A673 (cell line): ENCODE results near the gene IL1RN. TPM values are rescaled to one million over a fixed set of nuclear protein-coding genes. Genes with fewer than 3 reads are reported as not detected.

Experiments used
- BruUV-seq: library from RNA; stranded (reverse); fragments of 400-500 nt; replicated peaks from 2 replicates; lab custom pipeline; 2021; lab: Mats Ljungman, UMichigan
- CTCF ChIA-PET: fragments of 300-600 bp; sonication (Branson Sonifier 250); formaldehyde crosslinking; loops from one replicate; lab custom pipeline; 2022; ENCODE audit warnings: antibody characterized with exemption; lab: Charles Lee
- POLR2A ChIA-PET: fragments of 300-600 bp; sonication (Branson Sonifier 250); formaldehyde crosslinking; loops from one replicate; lab custom pipeline; 2022; ENCODE audit warnings: antibody characterized with exemption; ENCODE audit not compliant: low non-redundant PET; lab: Charles Lee
- DNase-seq: peaks from one replicate; pipeline ENCODE4 v3.0.0-alpha.2; 2015; ENCODE audit warnings: low spot score
- H3K27ac ChIP-seq: fragments of 200-600 bp; sonication (generic); 2 replicates; pipeline ENCODE4 v1.5.1; 2016; ENCODE audit warnings: mixed run types, low read depth, mild to moderate bottlenecking, mixed read lengths, antibody characterized with exemption, low read length; ENCODE audit not compliant: poor library complexity, severe bottlenecking
- H3K27me3 ChIP-seq: fragments of 200-600 bp; sonication (generic); replicated peaks from 2 replicates; pipeline ENCODE4 v1.6.1; 2017; ENCODE audit warnings: mixed run types, low read depth, mild to moderate bottlenecking, mixed read lengths, antibody characterized with exemption, low read length; ENCODE audit not compliant: insufficient read depth, poor library complexity
- H3K36me3 ChIP-seq: fragments of 200-600 bp; sonication (generic); 2 replicates; pipeline ENCODE4 v1.6.1; 2016; ENCODE audit warnings: mixed run types, mild to moderate bottlenecking, mixed read lengths, antibody characterized with exemption, low read length; ENCODE audit not compliant: insufficient read depth, poor library complexity, severe bottlenecking
- H3K4me1 ChIP-seq: fragments of 200-600 bp; sonication (generic); 2 replicates; pipeline ENCODE4 v1.6.1; 2017; ENCODE audit warnings: mixed run types, mild to moderate bottlenecking, mixed read lengths, antibody characterized with exemption, low read length; ENCODE audit not compliant: insufficient read depth, poor library complexity, severe bottlenecking
- H3K4me3 ChIP-seq: fragments of 200-600 bp; sonication (generic); 2 replicates; pipeline ENCODE4 v1.5.1; 2016; ENCODE audit warnings: low read depth, mixed run types, mild to moderate bottlenecking, mixed read lengths, low read length; ENCODE audit not compliant: poor library complexity, severe bottlenecking
- H3K9me3 ChIP-seq: fragments of 200-600 bp; sonication (generic); 2 replicates; pipeline ENCODE4 v1.6.1; 2016; ENCODE audit warnings: mixed run types, low read depth, mild to moderate bottlenecking, mixed read lengths, antibody characterized with exemption, low read length; ENCODE audit not compliant: poor library complexity, severe bottlenecking
- CTCF ChIP-seq: fragments of 300-800, 200-600 bp; sonication (generic); conservative IDR thresholded peaks from 2 replicates; pipeline ENCODE4 v1.5.1; 2017; ENCODE audit warnings: low read depth, mild to moderate bottlenecking, antibody characterized with exemption, low read length, moderate library complexity, mixed read lengths
- EZH2 ChIP-seq: fragments of 200-600 bp; sonication (generic); IDR thresholded peaks from 2 replicates; pipeline ENCODE4 v1.6.1; 2017; ENCODE audit warnings: borderline replicate concordance, low read depth, mild to moderate bottlenecking, mixed read lengths, antibody characterized with exemption, low read length; ENCODE audit not compliant: poor library complexity, severe bottlenecking
- intact Hi-C: fragments of 100-400 bp; cut with micrococcal nuclease; formaldehyde crosslinking; loops from one replicate; pipeline ENCODE4 v1.10.0; 2022; ENCODE audit not compliant: unreplicated experiment
- total RNA-seq: library from RNA; stranded (reverse); gene quantifications from 2 replicates; pipeline ENCODE4 v1.2.3, GENCODE V29; 2021

Gene IL1RN
- total RNA-seq, 1 experiment from 2014 or later, result not detected

GRCh38 chr2:113083296-113083695 lies 44.1 kb upstream of the IL1RN start:
- DNase-seq, result no peak
- Histone ChIP-seq H3K36me3 (no peaks in the 10 kb centered on the region), H3K9me3 (no peaks in the 10 kb centered on the region), H3K4me3 (no peak overlapping the region), H3K27me3 (peaks cover 3% of the 10 kb centered on the region), H3K4me1 (no peaks in the 10 kb centered on the region), H3K27ac (no peak overlapping the region)
- ChIA-PET CTCF (interaction anchor here (0.6 kb wide), 1 partner anchor 200 kb away, joined by 8 read pairs; no protein-coding TSS in a partner anchor), POLR2A (no interaction called here)
- intact Hi-C loops, result no loop called here
- no peak for TF ChIP-seq EZH2
- TF ChIP-seq CTCF, result no peak
- no TSS peak for BruUV-seq

GRCh38 chr2:113084249-113085000 lies 43.0 kb upstream of the IL1RN start:
- ChIA-PET CTCF (no interaction called here), POLR2A (no interaction called here)
- BruUV-seq, result no TSS peak
- TF ChIP-seq CTCF (peak; percentile 62), EZH2 (no peak)
- H3K36me3 ChIP-seq, result no peaks in the 10 kb centered on the region
- DNase-seq, result peak; percentile 9
- H3K27ac ChIP-seq, result no peak overlapping the region
- H3K4me1 ChIP-seq, result no peaks in the 10 kb centered on the region
- H3K4me3 ChIP-seq, result no peak overlapping the region
- intact Hi-C loops, result no loop called here
- H3K27me3 ChIP-seq, result peaks cover 7% of the 10 kb centered on the region
- no peaks in the 10 kb centered on the region for H3K9me3 ChIP-seq

GRCh38 chr2:113085542-113085941 lies 41.9 kb upstream of the IL1RN start:
- ChIA-PET POLR2A (no interaction called here), CTCF (no interaction called here)
- Histone ChIP-seq H3K36me3 (no peaks in the 10 kb centered on the region), H3K4me1 (no peaks in the 10 kb centered on the region), H3K9me3 (no peaks in the 10 kb centered on the region), H3K27ac (no peak overlapping the region), H3K27me3 (peaks cover 9% of the 10 kb centered on the region), H3K4me3 (no peak overlapping the region)
- intact Hi-C loops, result no loop called here
- no peak for DNase-seq
- no TSS peak for BruUV-seq
- TF ChIP-seq CTCF, result no peak
- no peak for TF ChIP-seq EZH2
